Upper lobe of left lung (tissue), 6 donors: Measurements from ENCODE around the gene IQCH. TPM values are rescaled to one million over a fixed set of nuclear protein-coding genes. Genes with fewer than 3 reads are reported as not detected.
"Not testable (repeated sequence)": the region's sequence is repeated elsewhere in the genome, so short reads cannot be mapped to it uniquely, and the experiment has no call there.

ENCODE experiments used
- ATAC-seq, 2 donors: fragments of 200-7000 bp; cut with Tn5 transposase; one replicate each; pipeline ENCODE4 v1.9.1; 2022; ENCODE audit warnings: mild to moderate bottlenecking in 2 of 2, moderate library complexity in 2 of 2; ENCODE audit not compliant: low FRiP score in 2 of 2
- DNase-seq, 2 donors: peaks; one replicate each; pipeline ENCODE4 v3.0.0-alpha.2; 2019 to 2020
- H3K27ac ChIP-seq, 4 donors: fragments of 200-600 bp; sonication (generic); one replicate each; pipeline ENCODE4 v1.5.1; 2016 to 2019
- H3K27me3 ChIP-seq, 4 donors: fragments of 200-600 bp; sonication (generic); one replicate each; pipeline ENCODE4 v1.5.1; 2017 to 2019
- H3K36me3 ChIP-seq, 4 donors: fragments of 200-600 bp; sonication (generic); one replicate each; pipeline ENCODE4 v1.5.1; 2016 to 2019
- H3K4me1 ChIP-seq, 4 donors: fragments of 200-600 bp; sonication (generic); one replicate each; pipeline ENCODE4 v1.5.1; 2018 to 2019
- H3K4me3 ChIP-seq, 4 donors: fragments of 200-600 bp; sonication (generic); one replicate each; pipeline ENCODE4 v1.5.1; 2017 to 2019; ENCODE audit warnings: mild to moderate bottlenecking in 2 of 4, moderate library complexity in 1 of 4
- H3K9me3 ChIP-seq, 4 donors: fragments of 200-600 bp; sonication (generic); one replicate each; pipeline ENCODE4 v1.5.1; 2018 to 2019
- CTCF ChIP-seq, 6 experiments: fragments of 450-650 bp in 4 of 6; fragments of 200-600 bp in 2 of 6; sonication (generic) in 2 of 6; IDR thresholded peaks; one replicate each; pipeline ENCODE4 v1.5.1; 2016 to 2019; ENCODE audit warnings: antibody characterized with exemption in 6 of 6
- EP300 ChIP-seq, 4 donors: sonication (generic); formaldehyde crosslinking; IDR thresholded peaks; one replicate each; pipeline ENCODE4 v1.5.1; 2017; ENCODE audit warnings: antibody characterized with exemption in 4 of 4, control low read depth in 2 of 4
- POLR2A ChIP-seq, 4 donors: fragments of 450-650 bp; IDR thresholded peaks; one replicate each; pipeline ENCODE4 v1.5.1; 2016 to 2017; ENCODE audit warnings: antibody characterized with exemption in 4 of 4, mild to moderate bottlenecking in 2 of 4
- POLR2AphosphoS5 ChIP-seq, 2 donors: sonication (generic); formaldehyde crosslinking; IDR thresholded peaks; one replicate each; pipeline ENCODE4 v1.5.1; 2017; ENCODE audit warnings: antibody characterized with exemption in 2 of 2
- WGBS, 2 donors: methylation state at CpG; one replicate each; pipeline ENCODE4 v1.1.5; 2017 to 2018; 5-methylcytosine and 5-hydroxymethylcytosine counted together
- total RNA-seq, 6 donors: library from RNA; depleted of rRNA in 4 of 6; stranded (reverse); fragments of >200 nt in 4 of 6; gene quantifications; one replicate each; pipeline versions ENCODE4 v1.1.0 to v1.2.1, GENCODE V29; 2016 to 2021
- donor health status: DM: no; HTN: no; CAD: no; lungs with moderate emphysema.
- donor health status: DM: no; HTN: yes; CAD: no; lungs with severe emphysema.

Gene IQCH
- total RNA-seq, 6 donors from 2014 or later = 1.0 to 18.0 (median 2.7) TPM

DNA sequence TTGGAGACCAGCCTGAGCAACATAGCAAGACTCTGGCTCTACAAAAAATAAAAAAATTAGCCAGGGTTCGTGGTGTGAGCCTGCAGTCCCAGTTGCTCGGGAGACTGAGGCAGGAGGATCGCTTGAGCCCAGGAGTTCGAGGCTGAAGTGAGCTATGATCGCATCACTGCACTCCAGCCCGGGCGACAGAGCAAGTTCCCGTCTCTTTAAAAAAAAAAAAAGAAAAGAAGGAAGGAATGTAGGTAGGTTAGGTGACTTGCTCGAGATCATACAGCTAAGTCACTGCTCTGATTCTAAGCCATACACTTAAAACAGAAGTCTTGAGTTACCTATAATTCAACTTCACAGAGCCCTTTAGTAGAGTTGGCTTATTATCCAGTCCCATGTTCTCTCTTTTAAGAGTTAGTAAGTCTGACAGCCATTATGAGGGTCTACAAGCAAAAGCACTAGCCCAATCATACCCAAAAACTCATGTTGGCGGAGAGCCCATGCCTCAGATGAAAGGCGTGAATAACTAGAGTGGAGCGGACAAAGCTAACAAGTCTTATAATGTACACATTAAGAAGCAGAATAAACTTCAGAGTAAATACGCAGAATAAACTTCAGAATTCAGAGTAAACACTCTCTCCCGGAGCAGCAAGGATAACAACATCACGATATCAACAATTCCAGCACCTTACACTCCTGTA is 893 bp upstream of the IQCH start:
- Histone ChIP-seq H3K27me3 (no peaks in the 10 kb centered on the region), H3K9me3 (no peaks in the 10 kb centered on the region), H3K4me1 (peaks cover 10 to 23% (median 13%) of the 10 kb centered on the region in 4 donors), H3K4me3 (peak overlapping the region; percentile 24 to 94 (median 80)), H3K27ac (peak overlapping the region; percentile 85 to 93 (median 87)), H3K36me3 (no peaks in the 10 kb centered on the region)
- peak in 1 of 2 donors; percentile 1 for ATAC-seq
- 35 to 40% methylated on average over 15 of the region's 15 CpGs for WGBS, 2 donors
- TF ChIP-seq POLR2A (IDR thresholded peaks at IDR 0.05) (no peak), POLR2AphosphoS5 (IDR thresholded peaks at IDR 0.05) (no peak), EP300 (IDR thresholded peaks at IDR 0.05) (no peak), CTCF (IDR thresholded peaks at IDR 0.05) (no peak)
- no peak for DNase-seq

DNA sequence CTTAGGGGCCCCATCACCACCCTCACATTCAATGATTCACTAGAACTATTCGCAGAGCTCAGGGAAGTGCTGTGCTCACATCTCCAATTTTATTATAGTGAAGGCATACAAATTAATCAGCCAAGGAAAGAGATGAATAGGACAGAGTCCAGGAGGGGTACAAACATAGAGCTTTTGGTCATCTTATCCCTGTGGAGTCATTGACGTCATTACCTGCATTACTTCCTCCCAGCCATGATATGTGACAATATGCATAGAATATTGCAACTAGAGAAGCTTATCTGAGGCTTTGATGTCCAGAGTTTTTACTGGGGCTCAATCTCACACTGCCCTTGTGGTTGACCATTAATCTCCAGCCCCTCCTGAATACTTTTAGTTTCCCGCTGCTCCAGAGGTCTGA is 1.5 kb downstream of the IQCH start:
- DNase-seq = no peak
- H3K4me1 ChIP-seq = peaks cover 10 to 23% (median 13%) of the 10 kb centered on the region in 4 donors
- no peak overlapping the region for H3K27ac ChIP-seq
- no peak overlapping the region for H3K4me3 ChIP-seq
- H3K36me3 ChIP-seq = no peaks in the 10 kb centered on the region
- no peaks in the 10 kb centered on the region for H3K9me3 ChIP-seq
- ATAC-seq = no peak
- TF ChIP-seq POLR2A (IDR thresholded peaks at IDR 0.05) = no peak
- 72 to 79% methylated on average over 3 of the region's 3 CpGs for WGBS, 2 donors
- no peaks in the 10 kb centered on the region for H3K27me3 ChIP-seq

DNA sequence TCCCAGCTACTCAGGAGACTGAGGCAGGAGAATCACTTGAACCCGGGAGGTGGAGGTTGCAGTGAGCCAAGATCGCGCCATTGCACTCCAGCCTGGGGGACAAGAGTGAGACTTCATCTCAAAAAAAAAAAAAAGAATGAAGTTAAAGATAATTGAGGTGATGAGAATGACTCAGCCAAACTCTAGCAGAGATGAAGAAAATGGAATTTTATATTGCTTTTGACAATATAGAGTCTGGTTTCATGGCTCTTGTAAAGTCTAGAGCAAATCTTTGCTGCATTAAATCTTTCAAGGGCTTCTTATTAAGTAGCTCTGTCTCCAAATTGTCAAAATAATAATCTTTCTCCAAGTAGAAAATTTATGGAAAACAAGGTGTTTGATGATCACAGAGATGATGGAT is 3.8 kb downstream of the IQCH start:
- not testable (repeated sequence) for H3K36me3 ChIP-seq, H3K4me3 ChIP-seq, H3K27me3 ChIP-seq, ATAC-seq, H3K9me3 ChIP-seq, DNase-seq, H3K27ac ChIP-seq
- H3K4me1 ChIP-seq = peaks cover under 1 to 13% (median 7%) of the 10 kb centered on the region in 4 donors
- WGBS, 2 donors = 92 to 98% methylated on average over 3 of the region's 3 CpGs

DNA sequence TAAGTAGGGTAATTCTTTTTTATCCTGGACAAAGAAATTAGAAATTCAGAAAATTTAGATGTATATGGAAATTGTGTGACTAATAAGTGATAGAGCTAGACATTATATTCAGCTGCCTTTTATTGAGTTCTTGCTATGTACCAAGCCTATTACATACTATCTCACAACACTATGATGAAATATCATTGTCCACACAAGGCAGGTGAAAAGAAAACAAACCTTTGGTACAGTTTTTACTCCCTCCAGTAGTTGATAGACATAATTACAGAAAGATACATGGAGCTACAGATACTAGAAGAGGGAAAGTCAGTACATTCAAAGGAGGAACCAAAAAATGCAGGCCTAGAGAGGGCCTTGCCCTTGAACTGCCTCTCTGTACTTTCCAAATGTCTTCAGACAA is 4.8 kb downstream of the IQCH start:
- Histone ChIP-seq H3K9me3 (no peaks in the 10 kb centered on the region), H3K4me3 (no peak overlapping the region), H3K4me1 (peaks cover 0 to 6% (median 2%) of the 10 kb centered on the region in 4 donors), H3K27ac (no peak overlapping the region), H3K36me3 (no peaks in the 10 kb centered on the region), H3K27me3 (no peaks in the 10 kb centered on the region)
- no peak for ATAC-seq
- no peak for TF ChIP-seq POLR2A (IDR thresholded peaks at IDR 0.05)
- DNase-seq = no peak

DNA sequence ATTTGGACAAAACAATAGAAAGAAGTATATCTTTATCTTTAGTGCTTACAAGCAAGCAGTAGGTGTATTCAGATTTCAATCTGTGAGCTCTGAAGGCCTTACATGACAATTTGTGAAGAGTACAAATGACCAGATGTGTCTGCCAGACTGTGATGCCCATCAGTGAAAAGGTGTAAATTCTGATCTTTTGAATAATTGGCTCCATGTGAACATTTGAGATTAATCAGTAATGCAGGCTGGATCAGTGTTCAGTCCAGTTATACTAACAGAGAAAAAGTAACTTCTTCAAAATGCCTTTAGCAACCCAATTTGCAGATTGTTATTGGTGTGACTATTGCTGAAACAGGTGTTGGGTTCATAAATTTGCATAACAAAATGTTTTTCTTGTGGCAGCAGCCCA is 5.2 kb downstream of the IQCH start:
- peaks cover 0 to 6% (median 2%) of the 10 kb centered on the region in 4 donors for H3K4me1 ChIP-seq
- DNase-seq = no peak
- ATAC-seq = no peak
- no peak overlapping the region for H3K27ac ChIP-seq
- H3K27me3 ChIP-seq = no peaks in the 10 kb centered on the region
- no peak overlapping the region for H3K4me3 ChIP-seq
- H3K36me3 ChIP-seq = no peaks in the 10 kb centered on the region
- TF ChIP-seq EP300 (IDR thresholded peaks at IDR 0.05) (no peak), POLR2A (IDR thresholded peaks at IDR 0.05) (no peak), POLR2AphosphoS5 (IDR thresholded peaks at IDR 0.05) (no peak), CTCF (IDR thresholded peaks at IDR 0.05) (no peak)
- H3K9me3 ChIP-seq = no peaks in the 10 kb centered on the region

DNA sequence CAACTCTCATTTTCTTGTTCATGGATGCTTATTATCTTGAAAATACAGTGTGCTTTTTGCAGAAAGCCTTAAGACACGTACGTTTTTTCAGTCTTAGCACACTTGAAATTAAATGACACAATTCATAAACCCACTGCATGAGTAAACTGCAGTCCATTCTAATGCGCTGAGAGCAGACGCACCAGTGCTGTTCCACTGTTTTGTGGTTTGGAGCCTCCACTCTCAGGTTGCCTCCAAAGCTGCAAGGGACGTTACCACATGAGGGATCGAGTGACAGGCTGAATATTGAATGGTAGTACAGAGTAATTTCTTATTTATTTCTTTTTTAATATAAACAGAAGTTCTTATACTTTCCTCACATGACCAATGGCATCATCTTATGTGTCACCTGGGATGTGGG is 12.3 kb downstream of the IQCH start:
- no peak for TF ChIP-seq POLR2A (IDR thresholded peaks at IDR 0.05)
- TF ChIP-seq POLR2AphosphoS5 (IDR thresholded peaks at IDR 0.05) = no peak
- H3K27me3 ChIP-seq = no peaks in the 10 kb centered on the region
- DNase-seq (no peak), ATAC-seq (no peak)
- no peaks in the 10 kb centered on the region for H3K36me3 ChIP-seq
- H3K9me3 ChIP-seq = no peaks in the 10 kb centered on the region
- no peak overlapping the region for H3K27ac ChIP-seq
- 87 to 88% methylated on average over 6 of the region's 6 CpGs for WGBS, 2 donors
- H3K4me3 ChIP-seq = no peak overlapping the region
- no peaks in the 10 kb centered on the region for H3K4me1 ChIP-seq

DNA sequence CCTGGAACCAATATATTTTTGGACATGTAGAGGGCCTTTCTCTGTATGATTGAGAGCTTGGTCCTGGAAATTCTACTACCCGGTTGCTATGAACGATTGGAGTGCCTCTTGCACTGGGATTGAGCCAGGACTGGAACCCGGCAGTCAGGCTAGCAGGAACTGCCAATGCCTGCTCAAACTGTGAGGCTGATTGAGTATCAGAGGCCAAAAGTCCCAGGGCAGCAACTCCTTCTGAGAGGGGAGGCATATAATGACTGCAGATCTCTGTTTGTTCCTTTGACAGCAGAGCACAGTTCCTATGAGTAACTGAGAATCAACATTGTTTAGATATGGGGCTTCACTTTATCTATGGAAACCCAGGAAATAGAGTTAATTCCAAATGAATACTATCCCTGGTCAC is 12.9 kb downstream of the IQCH start:
- 38 to 62% methylated on average over 3 of the region's 3 CpGs for WGBS, 2 donors
- DNase-seq (no peak), ATAC-seq (no peak)
- Histone ChIP-seq H3K9me3 (no peaks in the 10 kb centered on the region), H3K4me1 (no peaks in the 10 kb centered on the region), H3K36me3 (no peaks in the 10 kb centered on the region), H3K4me3 (no peak overlapping the region), H3K27me3 (no peaks in the 10 kb centered on the region), H3K27ac (no peak overlapping the region)
- TF ChIP-seq POLR2A (IDR thresholded peaks at IDR 0.05) (no peak), CTCF (IDR thresholded peaks at IDR 0.05) (no peak), POLR2AphosphoS5 (IDR thresholded peaks at IDR 0.05) (no peak), EP300 (IDR thresholded peaks at IDR 0.05) (no peak)
